Fibroblast of lung (primary cell): ENCODE results near the gene C1orf210. TPM values are rescaled to one million over a fixed set of nuclear protein-coding genes. Genes with fewer than 3 reads are reported as not detected.
A peak's percentile ranks its signal among the peaks of the same experiment; 100 is the strongest.

Source experiments
- DNase-seq, 2 donors: peaks; one replicate each; pipeline versions ENCODE4 v3.0.0 to v3.0.0-alpha.2; 2010; ENCODE audit warnings: low read depth in 2 of 2
- H2AFZ ChIP-seq: 2 replicates; pipeline ENCODE4 v1.5.1; 2012; ENCODE audit warnings: low read length, control low read depth, inconsistent platforms
- H3K27ac ChIP-seq: 2 replicates; pipeline ENCODE4 v1.5.1; 2011; ENCODE audit warnings: low read length, control low read depth; ENCODE audit not compliant: insufficient read depth
- H3K27me3 ChIP-seq: 2 replicates; pipeline ENCODE4 v1.5.1; 2011; ENCODE audit warnings: mild to moderate bottlenecking, low read length; ENCODE audit not compliant: control insufficient read depth, insufficient read depth
- H3K36me3 ChIP-seq: 2 replicates; pipeline ENCODE4 v1.5.1; 2011; ENCODE audit warnings: low read length; ENCODE audit not compliant: control insufficient read depth, insufficient read depth
- H3K4me1 ChIP-seq: 2 replicates; pipeline ENCODE4 v1.5.1; 2011; ENCODE audit warnings: low read length; ENCODE audit not compliant: control insufficient read depth, insufficient read depth; ENCODE audit errors: extremely low read depth
- H3K4me2 ChIP-seq: 2 replicates; pipeline ENCODE4 v1.5.1; 2011; ENCODE audit warnings: low read length, control low read depth; ENCODE audit not compliant: insufficient read depth; ENCODE audit errors: extremely low read depth
- H3K4me3 ChIP-seq, 4 experiments: fragments of 200-600 bp in 1 of 4; sonication (generic) in 1 of 4; replicated peaks in 1 of 4; 2 replicates each; pipeline ENCODE4 v1.5.1; 2011 to 2016; ENCODE audit warnings: low read length in 4 of 4, low read depth in 3 of 4, mild to moderate bottlenecking in 3 of 4, control low read depth in 2 of 4, inconsistent platforms in 1 of 4, mixed read lengths in 1 of 4; ENCODE audit not compliant: insufficient read depth in 1 of 4; ENCODE audit errors: control extremely low read depth in 1 of 4
- H3K79me2 ChIP-seq: 2 replicates; pipeline ENCODE4 v1.5.1; 2012; ENCODE audit warnings: mild to moderate bottlenecking, low read length, inconsistent platforms; ENCODE audit not compliant: control insufficient read depth, insufficient read depth
- H3K9ac ChIP-seq: 2 replicates; pipeline ENCODE4 v1.5.1; 2011; ENCODE audit warnings: mild to moderate bottlenecking, low read length, control low read depth; ENCODE audit not compliant: insufficient read depth
- H3K9me3 ChIP-seq: 2 replicates; pipeline ENCODE4 v1.5.1; 2012; ENCODE audit warnings: low read depth, low read length; ENCODE audit not compliant: control insufficient read depth, insufficient read depth
- H4K20me1 ChIP-seq: 2 replicates; pipeline ENCODE4 v1.5.1; 2011; ENCODE audit warnings: low read length; ENCODE audit not compliant: control insufficient read depth, insufficient read depth; ENCODE audit errors: extremely low read depth
- EZH2 ChIP-seq: IDR thresholded peaks from 2 replicates; pipeline ENCODE4 v1.5.1; 2012; ENCODE audit warnings: low read length, control low read depth, mild to moderate bottlenecking; ENCODE audit errors: missing control alignments
- polyA plus RNA-seq, 2 donors: library from polyadenylated mRNA; depleted of rRNA in 1 of 2; stranded (reverse) in 1 of 2; unstranded in 1 of 2; fragments of >200 nt; gene quantifications; 2 replicates each; pipeline ENCODE4 v1.2.1, GENCODE V29; 2011 to 2012; ENCODE audit warnings: missing spikeins in 1 of 2
- total RNA-seq: library from RNA; depleted of rRNA; stranded (reverse); fragments of >200 nt; gene quantifications from 2 replicates; pipeline ENCODE4 v1.2.1, GENCODE V29; 2014
- TF ChIP-seq, protein P1 (sequence below), 2 donors: IDR thresholded peaks in 1 of 2; conservative IDR thresholded peaks in 1 of 2; 1 replicate in 1 of 2; 2 replicates in 1 of 2; pipeline ENCODE4 v1.5.1; 2011 to 2012; ENCODE audit warnings: low read length in 2 of 2, control low read depth in 1 of 2, inconsistent platforms in 1 of 2, low read depth in 1 of 2, mild to moderate bottlenecking in 1 of 2

The C1orf210 gene
- total and polyA plus RNA-seq, 2 donors (not counting 1 experiment from before 2014, with no cell fraction given), result not detected

DNA sequence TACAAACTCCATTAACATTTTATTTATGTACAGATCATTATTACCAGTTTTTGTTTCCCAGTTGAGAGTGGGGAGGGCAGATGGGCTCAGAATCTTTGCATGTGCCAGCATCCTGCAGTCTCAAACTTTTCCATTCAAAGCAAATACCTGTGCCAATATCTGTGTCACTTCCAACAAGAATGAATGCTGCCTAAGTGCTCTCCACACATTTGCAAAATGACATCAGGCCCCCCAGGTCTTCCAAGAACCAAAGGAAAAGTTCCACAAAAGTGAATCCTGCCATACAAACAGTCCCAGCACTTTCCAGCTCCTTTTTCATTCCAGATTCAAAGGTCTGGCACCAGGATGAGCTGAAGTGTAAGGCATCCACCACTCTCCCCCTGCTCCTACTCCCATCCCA lies 13.7 kb upstream of the C1orf210 start:
- Histone ChIP-seq H3K36me3 (no peaks in the 10 kb centered on the region), H3K4me1 (no peaks in the 10 kb centered on the region), H3K4me2 (no peak overlapping the region), H4K20me1 (no peaks in the 10 kb centered on the region), H3K79me2 (no peaks in the 10 kb centered on the region), H3K9ac (no peak overlapping the region), H3K27ac (no peak overlapping the region), H3K27me3 (no peaks in the 10 kb centered on the region), H2AFZ (no peak overlapping the region), H3K9me3 (no peaks in the 10 kb centered on the region), H3K4me3 (no peak overlapping the region)
- TF ChIP-seq EZH2, result no peak
- TF ChIP-seq, protein P1, sequence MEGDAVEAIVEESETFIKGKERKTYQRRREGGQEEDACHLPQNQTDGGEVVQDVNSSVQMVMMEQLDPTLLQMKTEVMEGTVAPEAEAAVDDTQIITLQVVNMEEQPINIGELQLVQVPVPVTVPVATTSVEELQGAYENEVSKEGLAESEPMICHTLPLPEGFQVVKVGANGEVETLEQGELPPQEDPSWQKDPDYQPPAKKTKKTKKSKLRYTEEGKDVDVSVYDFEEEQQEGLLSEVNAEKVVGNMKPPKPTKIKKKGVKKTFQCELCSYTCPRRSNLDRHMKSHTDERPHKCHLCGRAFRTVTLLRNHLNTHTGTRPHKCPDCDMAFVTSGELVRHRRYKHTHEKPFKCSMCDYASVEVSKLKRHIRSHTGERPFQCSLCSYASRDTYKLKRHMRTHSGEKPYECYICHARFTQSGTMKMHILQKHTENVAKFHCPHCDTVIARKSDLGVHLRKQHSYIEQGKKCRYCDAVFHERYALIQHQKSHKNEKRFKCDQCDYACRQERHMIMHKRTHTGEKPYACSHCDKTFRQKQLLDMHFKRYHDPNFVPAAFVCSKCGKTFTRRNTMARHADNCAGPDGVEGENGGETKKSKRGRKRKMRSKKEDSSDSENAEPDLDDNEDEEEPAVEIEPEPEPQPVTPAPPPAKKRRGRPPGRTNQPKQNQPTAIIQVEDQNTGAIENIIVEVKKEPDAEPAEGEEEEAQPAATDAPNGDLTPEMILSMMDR (conservative IDR thresholded peaks at IDR 0.05 in 1 of 2, IDR thresholded peaks at IDR 0.05 in 1 of 2; ENCODE audit: low read depth in 1 of 2, low read length in 2 of 2), result no peak
- no peak for DNase-seq

DNA sequence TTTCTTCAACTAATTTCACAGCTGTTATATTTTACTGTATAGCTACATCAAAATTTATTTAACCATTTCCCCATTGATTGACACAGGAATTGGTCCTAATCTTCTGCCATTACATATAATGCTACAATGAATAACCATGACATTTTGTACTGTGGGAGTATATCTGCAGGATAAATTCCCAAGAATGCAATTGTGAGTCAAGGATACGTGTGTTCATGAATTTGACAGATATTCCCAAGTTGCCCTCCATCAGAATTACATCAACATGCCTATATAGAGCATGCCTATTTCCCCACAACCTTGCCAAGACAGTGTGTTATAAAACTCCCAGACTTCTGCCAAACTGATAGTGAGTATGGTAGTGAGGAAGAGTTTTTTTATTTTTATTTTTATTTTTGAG lies 12.7 kb upstream of the C1orf210 start:
- no peaks in the 10 kb centered on the region for H3K4me1 ChIP-seq
- no peak overlapping the region for H3K9ac ChIP-seq
- no peak overlapping the region for H2AFZ ChIP-seq
- DNase-seq, result no peak
- H3K9me3 ChIP-seq, result no peaks in the 10 kb centered on the region
- no peaks in the 10 kb centered on the region for H3K27me3 ChIP-seq
- H3K27ac ChIP-seq, result no peak overlapping the region
- H4K20me1 ChIP-seq, result no peaks in the 10 kb centered on the region
- TF ChIP-seq, protein P1 (conservative IDR thresholded peaks at IDR 0.05 in 1 of 2, IDR thresholded peaks at IDR 0.05 in 1 of 2; ENCODE audit: low read depth in 1 of 2, low read length in 2 of 2), result no peak
- no peak for TF ChIP-seq EZH2
- no peak overlapping the region for H3K4me2 ChIP-seq
- H3K4me3 ChIP-seq, result no peak overlapping the region
- no peaks in the 10 kb centered on the region for H3K36me3 ChIP-seq
- no peaks in the 10 kb centered on the region for H3K79me2 ChIP-seq

DNA sequence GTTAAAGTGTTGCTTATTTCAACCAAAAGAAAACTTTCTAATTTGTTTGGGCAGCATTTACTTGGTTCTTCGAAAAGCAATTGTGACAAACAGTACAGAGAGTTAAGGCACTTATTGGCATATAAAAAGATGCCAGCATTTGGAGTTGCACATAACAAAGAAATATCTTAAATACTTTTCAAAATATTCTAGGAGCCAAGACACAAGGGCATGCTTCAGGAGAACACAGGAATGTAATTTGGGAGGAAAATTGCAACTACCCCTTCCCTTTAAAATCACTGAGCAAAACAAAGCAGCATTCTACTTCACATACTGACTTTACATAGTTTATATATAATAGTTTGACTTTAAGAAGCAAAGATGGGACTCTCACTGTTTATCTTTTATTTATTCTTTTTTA lies 10.8 kb upstream of the C1orf210 start:
- no peak overlapping the region for H3K4me3 ChIP-seq
- no peaks in the 10 kb centered on the region for H3K4me1 ChIP-seq
- H4K20me1 ChIP-seq, result no peaks in the 10 kb centered on the region
- no peaks in the 10 kb centered on the region for H3K79me2 ChIP-seq
- H3K9me3 ChIP-seq, result no peaks in the 10 kb centered on the region
- H3K36me3 ChIP-seq, result no peaks in the 10 kb centered on the region
- no peak overlapping the region for H3K27ac ChIP-seq
- H3K4me2 ChIP-seq, result no peak overlapping the region
- no peak overlapping the region for H2AFZ ChIP-seq
- no peak overlapping the region for H3K9ac ChIP-seq
- peak in 1 of 2 donors; percentile 35 for DNase-seq
- TF ChIP-seq EZH2, result no peak
- TF ChIP-seq, protein P1 (conservative IDR thresholded peaks at IDR 0.05 in 1 of 2, IDR thresholded peaks at IDR 0.05 in 1 of 2; ENCODE audit: low read depth in 1 of 2, low read length in 2 of 2), result no peak
- H3K27me3 ChIP-seq, result no peaks in the 10 kb centered on the region
